ENCODE data around the gene PLAAT4. TPM values are rescaled to one million over a fixed set of nuclear protein-coding genes. Genes with fewer than 3 reads are reported as not detected.
A peak's percentile ranks its signal among the peaks of the same experiment; 100 is the strongest.
"Not testable (repeated sequence)": the region's sequence is repeated elsewhere in the genome, so short reads cannot be mapped to it uniquely, and the experiment has no call there.

PLAAT4 gene
- total RNA-seq, 1 donor from 2014 or later, result 36.4 TPM

DNA sequence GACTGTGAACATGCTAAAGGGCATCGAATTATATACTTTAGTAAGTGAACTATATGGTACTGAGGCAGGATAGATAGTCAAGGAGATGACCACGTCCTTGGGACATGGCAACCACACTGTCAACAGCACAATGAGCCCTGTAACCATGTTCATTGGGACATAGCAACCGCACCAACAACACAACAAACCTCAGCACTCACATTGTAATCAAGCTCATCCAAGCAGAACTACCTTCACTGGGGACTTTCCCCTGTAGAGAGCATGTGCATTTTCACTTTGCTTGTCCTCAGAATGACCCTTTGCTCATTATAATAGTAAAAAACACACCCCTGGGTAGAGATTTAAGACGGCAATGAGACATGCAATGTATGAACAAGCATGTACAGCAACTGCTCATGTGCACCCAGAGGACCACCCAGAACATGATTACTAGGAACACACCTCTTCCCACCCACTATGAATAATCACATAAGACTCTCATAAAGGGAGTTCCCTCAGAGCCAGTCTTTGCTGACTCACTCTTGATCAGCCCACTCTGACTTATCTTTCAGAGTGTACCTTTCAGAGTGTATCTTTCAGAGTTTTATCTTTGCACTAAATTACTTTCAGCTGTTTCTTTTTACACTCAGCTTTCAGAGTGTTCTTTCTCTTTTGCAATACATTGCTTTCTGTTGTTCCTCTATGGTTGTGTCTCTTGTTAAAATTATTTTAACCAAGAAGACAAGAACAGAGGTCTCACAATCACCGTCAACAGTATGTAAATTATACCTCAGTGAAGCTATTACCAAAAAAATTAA, 30.6 kb downstream of the PLAAT4 start:
- peak; percentile 100 for DNase-seq (ENCODE audit: low read depth)

DNA sequence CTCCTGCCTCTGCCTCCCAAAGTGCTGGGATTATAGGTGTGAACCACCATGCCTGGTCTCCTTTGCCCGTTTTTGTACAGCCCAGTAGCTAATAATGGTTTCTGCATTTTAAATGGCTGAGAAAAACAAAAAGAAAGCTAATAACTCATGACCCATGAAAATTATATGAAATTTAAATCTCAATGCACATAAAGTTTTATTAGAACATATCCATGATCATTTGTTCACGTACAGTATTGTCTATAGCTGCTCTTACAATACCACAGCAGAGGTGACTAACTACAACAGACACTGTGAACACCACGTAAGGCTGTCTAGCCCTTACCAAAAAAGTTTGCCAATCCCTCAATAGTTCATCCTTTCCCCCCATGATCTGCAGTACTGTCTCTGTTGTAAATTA, 33.0 kb downstream of the PLAAT4 start:
- no peak for DNase-seq (ENCODE audit: low read depth)

DNA sequence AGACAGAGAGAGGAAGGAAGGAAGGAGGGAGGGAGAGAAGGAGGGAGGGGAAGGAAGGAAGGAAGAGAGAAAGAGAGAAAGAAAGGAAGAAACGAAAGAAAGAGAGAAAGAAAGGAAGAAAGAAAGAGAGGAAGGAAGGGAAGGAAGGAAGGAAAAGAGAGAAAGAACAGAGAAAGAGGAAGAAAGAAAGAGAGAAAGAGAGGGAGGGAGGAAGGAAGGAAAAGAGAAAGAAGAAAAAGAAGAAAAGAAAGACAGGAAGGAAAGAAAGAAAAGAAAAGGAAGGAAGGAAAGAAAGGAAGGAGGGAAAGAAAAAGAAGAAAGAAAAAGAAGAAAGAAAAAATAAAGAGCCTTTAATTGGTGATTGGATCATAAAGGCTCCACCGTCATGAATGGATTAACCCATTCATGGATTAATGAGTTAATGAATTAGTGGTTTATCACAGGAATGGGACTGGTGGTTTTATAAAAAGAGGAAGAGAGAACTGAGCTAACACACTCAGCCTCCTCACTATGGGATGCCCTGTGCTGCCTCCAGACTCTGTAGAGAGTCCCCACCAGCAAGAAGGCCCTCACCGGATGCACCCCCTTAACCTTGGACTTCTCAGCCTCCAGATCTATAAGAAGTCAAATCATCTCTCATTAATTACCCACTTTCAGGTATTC, 35.5 kb downstream of the PLAAT4 start:
- DNase-seq (ENCODE audit: low read depth), result peak; percentile 38

DNA sequence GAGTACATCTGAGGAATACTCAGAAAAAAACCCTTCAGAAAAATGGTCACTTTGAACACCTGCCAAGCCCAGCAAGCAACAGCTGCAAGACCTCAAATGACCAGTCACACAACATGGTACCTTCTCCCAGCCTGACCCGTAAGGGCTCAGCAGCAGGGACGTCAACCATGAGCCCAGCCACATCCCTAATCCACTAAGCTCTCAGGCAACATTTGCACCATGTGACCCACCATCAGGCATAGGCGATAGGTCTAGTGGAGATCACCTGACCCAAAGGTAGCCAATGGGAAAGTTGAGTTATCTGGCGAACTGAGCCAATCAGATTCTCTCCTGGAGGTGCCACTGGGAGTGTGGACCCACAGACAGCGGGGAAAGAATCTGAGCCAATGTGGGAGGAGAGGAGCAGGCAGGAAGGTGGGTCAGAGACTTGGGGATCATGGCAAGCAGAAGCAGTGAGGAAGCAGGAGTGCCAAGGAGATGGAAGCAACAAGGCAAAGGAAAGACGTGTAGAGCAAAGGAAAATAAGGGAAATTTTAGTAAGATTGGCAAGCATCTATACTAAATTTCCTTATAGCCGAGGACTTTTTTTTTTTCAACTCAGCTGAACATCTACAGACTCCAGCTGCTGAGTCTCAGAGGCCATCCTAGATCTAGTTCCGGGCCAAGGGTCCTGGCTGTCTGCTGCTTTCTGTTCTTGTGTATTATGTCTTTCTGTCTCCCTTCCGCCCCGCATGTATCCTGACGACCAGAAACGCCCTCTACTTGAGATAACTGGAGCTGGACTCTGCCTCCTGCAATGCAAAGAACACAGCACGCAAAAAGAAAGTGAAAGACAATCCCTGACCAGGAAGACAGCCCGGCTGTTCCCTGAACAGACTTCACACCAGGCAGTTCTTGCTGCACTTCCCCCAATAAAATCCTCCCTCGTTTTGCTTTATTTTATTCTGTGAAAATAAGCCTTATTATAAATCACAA, 37.6 kb downstream of the PLAAT4 start:
- peak; percentile 65 for DNase-seq (ENCODE audit: low read depth)

DNA sequence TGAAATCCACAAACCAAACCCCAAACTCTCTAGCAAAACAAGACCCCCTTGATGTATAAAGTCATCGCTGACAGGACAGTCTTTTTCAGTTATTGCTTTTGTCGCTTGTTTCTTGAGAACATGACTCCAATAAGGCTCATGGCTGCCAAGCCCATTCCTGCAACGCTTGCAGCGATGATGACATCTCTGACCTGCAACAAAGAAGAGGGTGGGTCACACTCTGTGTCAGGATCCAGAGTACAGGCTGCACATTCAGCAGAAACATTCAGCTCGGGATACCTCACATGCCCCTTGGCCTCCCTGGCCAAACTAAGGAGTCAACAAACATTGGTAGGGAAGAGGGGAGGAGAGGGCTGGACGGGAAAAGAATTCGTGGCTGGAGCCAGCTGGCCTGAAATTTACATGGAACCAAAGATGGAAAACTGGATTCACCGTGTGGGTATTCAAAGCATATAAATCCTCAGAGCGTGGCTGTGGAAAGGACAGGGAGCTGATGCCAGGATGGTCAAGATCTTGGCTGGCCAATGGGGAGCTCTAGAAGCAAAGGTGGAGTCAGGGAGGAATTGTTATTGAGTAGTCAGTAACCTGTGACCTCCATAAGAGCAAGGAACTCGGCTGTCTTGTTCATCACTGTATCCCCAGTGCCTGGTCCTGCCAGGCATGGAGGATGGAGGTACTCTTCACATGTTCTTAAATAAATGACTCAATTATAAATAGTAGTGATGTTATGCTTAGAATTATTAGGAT, 38.4 kb downstream of the PLAAT4 start:
- DNase-seq (ENCODE audit: low read depth), result peak; percentile 77

DNA sequence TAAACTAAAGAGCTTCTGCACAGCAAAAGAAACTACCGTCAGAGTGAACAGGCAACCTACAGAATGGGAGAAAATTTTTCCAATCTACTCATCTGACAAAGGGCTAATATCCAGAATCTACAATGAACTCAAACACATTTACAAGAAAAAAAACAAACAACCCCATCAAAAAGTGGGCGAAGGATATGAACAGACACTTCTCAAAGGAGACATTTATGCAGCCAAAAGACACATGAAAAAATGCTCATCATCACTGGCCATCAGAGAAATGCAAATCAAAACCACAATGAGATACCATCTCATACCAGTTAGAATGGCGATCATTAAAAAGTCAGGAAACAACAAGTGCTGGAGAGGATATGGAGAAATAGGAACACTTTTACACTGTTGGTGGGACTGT, 42.3 kb downstream of the PLAAT4 start:
- DNase-seq (ENCODE audit: low read depth), result not testable (repeated sequence)

DNA sequence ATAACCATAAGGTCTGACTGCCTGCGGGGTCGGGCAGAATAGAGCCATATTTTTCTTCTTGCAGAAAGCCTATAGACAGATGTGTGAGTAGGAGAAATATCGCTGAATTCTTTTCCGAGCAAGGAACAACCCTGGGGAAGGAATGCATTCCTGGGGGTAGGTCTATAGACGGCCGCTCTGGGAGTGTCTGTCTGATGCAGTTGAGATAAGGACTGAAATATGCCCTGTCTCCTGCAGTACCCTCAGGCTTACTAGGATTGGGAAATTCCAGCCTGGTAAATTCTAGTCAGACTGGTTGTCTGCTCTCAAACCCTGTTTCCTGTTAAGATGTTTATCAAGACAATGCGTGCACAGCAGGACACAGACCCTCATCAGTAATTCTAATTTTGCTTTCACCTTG, 44.6 kb downstream of the PLAAT4 start:
- not testable (repeated sequence) for DNase-seq (ENCODE audit: low read depth)

DNA sequence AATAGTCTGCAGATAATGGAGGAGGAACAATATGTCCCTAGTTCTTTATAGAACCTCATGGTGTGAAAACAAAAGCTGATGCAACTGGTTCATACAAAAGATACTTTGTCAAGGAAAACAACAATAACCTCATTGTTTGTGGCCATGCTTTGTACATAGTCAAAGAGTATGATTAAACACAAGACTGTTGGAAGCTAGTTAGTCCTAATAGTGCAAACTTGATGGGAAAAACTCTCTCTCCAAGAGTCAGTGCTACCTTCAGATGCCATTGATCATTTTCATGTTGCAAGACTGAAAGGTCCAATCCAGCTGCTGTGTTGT, 46.7 kb downstream of the PLAAT4 start:
- DNase-seq (ENCODE audit: low read depth), result no peak

DNA sequence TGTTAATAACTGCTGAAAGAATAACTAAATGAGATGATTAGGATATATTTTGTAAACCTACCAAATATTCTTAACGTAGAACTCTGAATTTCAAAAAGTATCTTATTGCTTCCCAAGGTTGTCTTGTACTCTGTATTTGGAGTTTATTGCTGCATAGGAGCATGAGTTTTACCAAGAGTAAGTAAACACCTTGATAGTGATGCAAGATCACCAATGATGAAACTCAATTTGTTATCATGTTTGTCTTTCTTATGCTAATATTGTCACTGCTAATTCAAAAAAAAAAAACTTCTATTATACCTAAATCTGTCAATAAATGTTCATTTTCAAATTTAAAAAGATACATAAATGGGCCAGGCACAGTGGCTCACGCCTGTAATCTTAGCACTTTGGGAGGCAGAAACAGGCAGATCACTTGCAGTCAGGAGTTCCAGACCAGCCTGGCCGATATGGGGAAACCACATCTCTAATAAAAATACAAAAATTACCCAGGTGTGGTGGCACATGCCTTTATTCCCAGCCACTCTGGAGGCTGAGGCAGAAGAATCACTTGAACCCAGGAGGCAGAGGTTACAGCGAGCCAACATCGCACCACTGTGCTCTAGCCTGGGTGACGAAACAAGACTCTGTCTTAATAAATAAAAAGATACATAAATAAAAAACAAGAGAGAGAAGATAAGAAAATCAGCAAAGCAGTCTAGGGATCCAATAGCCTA, 50.0 kb downstream of the PLAAT4 start:
- DNase-seq (ENCODE audit: low read depth), result no peak

DNA sequence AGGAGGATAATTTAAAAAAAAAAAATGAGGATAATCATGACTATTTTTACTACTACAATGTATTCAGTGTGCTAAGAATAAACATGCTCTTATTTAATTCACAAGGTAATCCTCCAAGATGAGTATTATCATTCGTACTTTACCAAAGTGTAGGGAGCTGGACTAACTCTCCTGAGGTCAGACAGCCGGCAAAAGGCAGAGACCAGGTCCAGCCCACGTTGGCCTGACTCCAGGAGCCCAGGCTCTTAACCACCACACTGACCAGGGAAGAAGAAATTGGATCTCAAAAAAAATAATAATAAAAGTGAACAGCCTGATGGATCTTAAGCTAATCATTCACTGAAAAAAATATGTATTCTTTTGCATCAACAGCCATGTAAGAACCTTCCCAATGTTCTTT, 52.4 kb downstream of the PLAAT4 start:
- DNase-seq (ENCODE audit: low read depth), result no peak

DNA sequence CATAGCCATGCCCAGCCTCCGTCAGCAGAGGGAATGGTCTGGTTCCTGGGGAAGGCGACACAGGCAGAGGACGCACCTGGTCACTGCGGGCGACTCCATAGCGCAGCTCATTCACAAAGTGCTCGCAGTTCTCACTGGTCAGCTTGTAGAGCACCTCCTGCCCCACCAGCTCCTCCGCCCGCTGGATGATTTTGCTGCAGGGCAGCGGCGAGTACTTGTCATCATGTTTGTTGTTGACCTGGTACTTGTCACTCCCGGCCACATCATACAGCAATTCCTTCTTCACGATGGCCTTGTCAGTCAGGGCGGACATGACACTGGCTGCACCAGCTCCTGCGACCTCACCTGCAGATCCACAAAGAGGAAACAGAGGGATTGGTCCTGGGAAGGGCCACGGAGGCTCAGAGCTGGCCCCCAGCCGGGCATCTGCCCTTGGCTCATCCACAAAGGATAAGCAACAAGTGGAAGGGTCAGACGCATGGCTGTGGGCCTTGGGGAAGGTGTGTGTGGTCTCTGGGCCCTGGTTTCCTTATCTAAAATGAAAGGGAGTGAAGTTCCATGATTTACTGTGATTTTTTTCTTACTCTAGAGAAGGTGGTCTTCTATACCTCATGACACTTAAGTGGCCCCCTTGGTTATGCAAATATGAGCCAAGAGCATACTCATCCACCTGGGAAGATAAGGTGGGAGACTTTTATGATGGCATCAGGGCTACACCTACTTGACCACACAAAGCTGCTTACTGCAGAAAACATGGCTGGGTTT, 53.6 kb downstream of the PLAAT4 start:
- no peak for DNase-seq (ENCODE audit: low read depth)

DNA sequence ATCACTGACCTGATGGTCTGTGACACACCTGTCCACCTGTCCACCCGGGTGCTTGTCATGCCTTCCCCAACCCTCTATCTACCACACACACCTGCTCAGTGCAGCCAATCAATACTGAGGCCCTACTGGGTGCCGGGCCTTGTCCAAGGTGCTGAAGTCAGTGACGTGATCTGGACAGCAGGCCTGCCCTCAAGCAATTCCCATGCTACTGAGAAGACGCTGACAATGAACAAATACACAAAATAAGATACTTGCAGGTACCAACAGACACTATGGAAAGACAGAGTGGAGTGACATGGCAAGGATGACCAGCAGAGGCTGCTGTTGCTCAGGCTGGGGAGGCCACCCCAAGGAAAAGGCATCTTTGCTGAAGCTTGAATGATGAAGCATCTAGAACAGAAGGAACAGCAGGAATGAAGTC, 56.4 kb downstream of the PLAAT4 start:
- no peak for DNase-seq (ENCODE audit: low read depth)

DNA sequence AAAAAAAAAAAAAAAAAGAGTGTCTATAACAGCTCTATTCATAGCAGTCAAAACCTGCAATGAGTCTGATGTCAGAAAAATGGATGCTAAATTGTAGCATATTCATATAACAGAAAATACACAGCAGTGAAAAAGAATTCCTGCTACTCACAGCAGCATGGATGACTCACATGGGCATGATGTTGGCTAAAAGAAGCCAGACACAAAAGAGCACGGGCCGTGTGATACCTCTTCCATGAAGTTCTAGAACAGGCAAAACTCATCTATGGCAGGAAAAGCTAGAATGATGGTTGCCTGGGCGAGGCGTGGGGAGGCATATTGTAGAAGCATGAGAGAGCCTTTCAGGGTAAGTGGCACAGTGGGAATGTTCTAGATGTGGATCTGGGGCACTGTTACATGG, 58.7 kb downstream of the PLAAT4 start:
- peak; percentile 31 for DNase-seq (ENCODE audit: low read depth)

Other genes starting within 250 kb of the PLAAT4 start
- gene SLC22A9, start 167.0 kb upstream of the PLAAT4 start, total RNA-seq, result not detected in 2 replicates
- gene PLAAT5, start 45.6 kb upstream of the PLAAT4 start, total RNA-seq, result 0.40 TPM in 1 of 2 replicates, not detected in the other
- not detected in 2 replicates for gene LGALS12, start 30.7 kb upstream of the PLAAT4 start, total RNA-seq
- not detected in 2 replicates for gene PLAAT2, start 26.6 kb downstream of the PLAAT4 start, total RNA-seq
- 50.6 and 63.9 TPM in 2 replicates for gene PLAAT3, start 77.6 kb downstream of the PLAAT4 start, total RNA-seq
- 101 and 112 TPM in 2 replicates for gene ATL3, start 134.6 kb downstream of the PLAAT4 start, total RNA-seq
- 49.5 and 126 TPM in 2 replicates for gene RTN3, start 144.7 kb downstream of the PLAAT4 start, total RNA-seq
- gene ZFTA, start 232.0 kb downstream of the PLAAT4 start, total RNA-seq, result 8.9 and 18.4 TPM in 2 replicates